SJSA1 (cell line): ENCODE results near the gene GNS. TPM values are rescaled to one million over a fixed set of nuclear protein-coding genes. Genes with fewer than 3 reads are reported as not detected.
"Not testable (repeated sequence)": the region's sequence is repeated elsewhere in the genome, so short reads cannot be mapped to it uniquely, and the experiment has no call there.

Source experiments
- DNase-seq, 2 experiments: peaks; one replicate each; pipeline ENCODE4 v3.0.0-alpha.2; 2015 to 2020; ENCODE audit warnings: low spot score in 2 of 2, low read depth in 1 of 2
- H3K27ac ChIP-seq: fragments of 250-450 bp; sonication (Bioruptor Pico); 2 replicates; pipeline ENCODE4 v1.5.1; 2020; ENCODE audit warnings: mild to moderate bottlenecking, moderate library complexity
- H3K27me3 ChIP-seq: fragments of 250-450 bp; sonication (Bioruptor Pico); replicated peaks from 2 replicates; pipeline ENCODE4 v1.5.1; 2020; ENCODE audit warnings: mild to moderate bottlenecking, moderate library complexity
- H3K36me3 ChIP-seq: fragments of 250-450 bp; sonication (Bioruptor Pico); 2 replicates; pipeline ENCODE4 v1.5.1; 2020; ENCODE audit warnings: mild to moderate bottlenecking
- H3K4me1 ChIP-seq: fragments of 250-450 bp; sonication (Bioruptor Pico); replicated peaks from 2 replicates; pipeline ENCODE4 v1.6.1; 2021; ENCODE audit warnings: mild to moderate bottlenecking
- H3K4me3 ChIP-seq: fragments of 250-450 bp; sonication (Bioruptor Pico); 2 replicates; pipeline ENCODE4 v1.5.1; 2020; ENCODE audit warnings: mild to moderate bottlenecking
- H3K9me3 ChIP-seq: fragments of 250-450 bp; sonication (Bioruptor Pico); replicated peaks from 2 replicates; pipeline ENCODE4 v1.5.1; 2020; ENCODE audit warnings: mild to moderate bottlenecking
- total RNA-seq: library from RNA; depleted of rRNA; stranded (reverse); fragments of >200 nt; shearing (Covaris generic); gene quantifications from 2 replicates; pipeline ENCODE4 v1.2.3, GENCODE V29; 2014; rRNA removed

Gene GNS
- total RNA-seq = 88.6 and 97.6 TPM in 2 replicates

DNA sequence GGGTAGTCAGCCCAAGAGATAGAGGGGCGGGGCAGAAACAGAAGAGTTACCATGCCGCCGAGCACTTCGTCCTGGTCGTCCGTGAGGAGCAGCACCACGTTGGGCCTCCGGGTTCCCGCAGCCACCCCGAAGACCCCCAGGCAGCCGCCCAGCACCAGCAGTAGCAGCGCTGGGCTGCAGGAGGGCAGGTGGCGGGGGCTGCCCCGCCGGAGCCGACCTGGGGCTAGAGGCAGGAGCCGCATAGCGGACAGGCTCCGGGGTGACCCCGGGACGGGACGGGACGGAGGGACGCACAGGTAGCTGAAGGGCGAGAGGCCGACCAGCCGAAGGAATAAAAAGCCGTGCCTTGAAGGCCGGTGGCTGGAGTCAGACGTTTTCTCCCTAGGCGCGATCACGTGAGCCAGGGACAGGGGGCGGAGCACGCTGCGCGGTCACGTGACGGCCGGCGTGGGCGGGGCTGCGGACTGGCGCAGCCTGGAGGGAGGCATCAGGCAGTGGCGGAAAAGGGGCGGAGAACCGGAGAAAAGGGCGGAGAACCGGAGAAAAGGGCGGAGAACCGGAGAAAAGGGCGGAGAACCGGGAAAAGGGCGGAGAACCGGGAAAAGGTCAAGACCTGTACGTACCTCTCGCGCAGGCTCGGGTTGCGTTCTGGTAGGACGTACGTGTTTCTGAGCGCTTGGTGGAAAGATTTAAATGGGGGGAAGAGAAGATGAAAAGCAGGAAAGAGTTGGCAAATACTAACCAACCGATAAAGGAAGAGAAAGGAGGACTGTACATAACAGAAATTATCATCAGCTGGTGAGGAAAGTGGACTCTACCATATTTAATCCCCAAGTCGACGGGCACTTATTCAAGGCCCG is at the start of gene GNS:
Gene GNS (minus strand): TSS at position 372 of the 860 bp plus-strand sequence. CDS start 130 bp downstream, at position 242.
- Histone ChIP-seq H3K4me1 (peaks cover 5% of the 10 kb centered on the region), H3K9me3 (no peaks in the 10 kb centered on the region), H3K27ac (no peak within 1 kb of the TSS), H3K27me3 (no peaks in the 10 kb centered on the region), H3K36me3 (0 out of 2 replicates have a peak, but pooled peaks cover 2% of the 10 kb centered on the region), H3K4me3 (peak within 1 kb of the TSS; percentile 74)
- peak; percentile 92 to 93 for DNase-seq

DNA sequence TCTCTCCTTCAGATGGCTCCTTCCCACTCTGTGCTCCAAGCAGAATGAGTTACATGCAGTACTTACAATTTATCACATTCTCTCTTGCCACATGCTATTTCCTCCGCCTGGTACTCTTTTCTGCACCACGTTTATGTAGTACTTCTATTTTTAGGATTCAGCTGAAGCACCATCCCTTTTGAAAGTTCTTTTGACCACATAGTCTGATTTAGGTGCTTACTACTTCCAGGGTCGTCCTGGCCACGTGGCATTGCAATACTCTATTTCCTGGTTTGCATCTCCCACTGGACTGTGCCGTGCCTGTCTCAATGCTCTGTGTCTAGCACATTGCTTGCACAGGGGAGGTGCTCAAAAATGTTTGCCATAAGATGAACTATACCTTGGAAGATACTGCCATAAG is 48.9 kb upstream of the GNS start:
- Histone ChIP-seq H3K4me1 (0 out of 2 replicates have a peak, but pooled peaks cover 5% of the 10 kb centered on the region), H3K9me3 (no peaks in the 10 kb centered on the region), H3K36me3 (no peaks in the 10 kb centered on the region), H3K4me3 (no peak overlapping the region), H3K27me3 (peaks cover 11% of the 10 kb centered on the region), H3K27ac (no peak overlapping the region)
- no peak for DNase-seq

DNA sequence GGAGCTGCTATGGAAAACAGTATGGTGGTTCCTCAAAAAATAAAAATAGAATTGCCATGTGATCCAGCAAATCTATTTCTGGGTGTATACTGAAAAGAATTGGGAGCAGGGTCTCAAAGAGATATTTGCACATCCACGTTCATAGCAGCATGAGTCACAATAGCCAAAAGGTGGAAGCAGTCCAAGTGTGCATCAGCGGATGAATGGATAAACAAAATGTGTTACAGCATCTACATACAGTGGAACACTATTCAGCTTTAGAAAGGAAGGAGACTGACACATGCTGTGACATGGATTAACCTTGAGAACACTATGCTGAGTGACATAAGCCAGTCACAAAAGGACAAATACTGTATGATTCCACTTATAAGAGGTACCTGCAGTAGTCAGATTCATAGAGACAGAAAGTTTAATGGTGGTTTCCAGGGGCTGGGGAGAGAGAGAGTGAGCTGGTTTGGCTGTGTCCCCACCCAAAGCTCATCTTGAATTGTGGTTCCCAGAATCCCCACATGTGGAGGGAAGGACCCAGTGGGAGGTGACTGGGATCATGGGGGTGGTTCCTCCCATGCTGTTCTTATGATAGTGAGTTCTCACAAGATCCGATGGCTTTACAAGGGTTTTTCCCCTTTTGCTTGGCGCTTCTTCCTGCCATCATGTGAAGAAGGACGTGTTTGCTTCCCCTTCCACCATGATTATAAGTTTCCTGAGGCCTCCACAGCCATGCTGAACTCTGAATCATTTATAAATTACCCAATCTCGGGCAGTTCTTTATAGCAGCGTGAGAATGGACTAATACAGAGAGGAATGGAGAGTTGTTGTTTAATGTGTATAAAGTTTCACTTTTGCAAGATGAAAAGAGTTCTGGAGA is 47.6 kb upstream of the GNS start:
- no peak overlapping the region for H3K27ac ChIP-seq
- DNase-seq = no peak
- no peaks in the 10 kb centered on the region for H3K36me3 ChIP-seq
- no peaks in the 10 kb centered on the region for H3K9me3 ChIP-seq
- peaks cover 3% of the 10 kb centered on the region; the same call in 1 of the 2 replicates for H3K27me3 ChIP-seq
- no peak overlapping the region for H3K4me3 ChIP-seq
- H3K4me1 ChIP-seq = 0 out of 2 replicates have a peak, but pooled peaks cover 5% of the 10 kb centered on the region

DNA sequence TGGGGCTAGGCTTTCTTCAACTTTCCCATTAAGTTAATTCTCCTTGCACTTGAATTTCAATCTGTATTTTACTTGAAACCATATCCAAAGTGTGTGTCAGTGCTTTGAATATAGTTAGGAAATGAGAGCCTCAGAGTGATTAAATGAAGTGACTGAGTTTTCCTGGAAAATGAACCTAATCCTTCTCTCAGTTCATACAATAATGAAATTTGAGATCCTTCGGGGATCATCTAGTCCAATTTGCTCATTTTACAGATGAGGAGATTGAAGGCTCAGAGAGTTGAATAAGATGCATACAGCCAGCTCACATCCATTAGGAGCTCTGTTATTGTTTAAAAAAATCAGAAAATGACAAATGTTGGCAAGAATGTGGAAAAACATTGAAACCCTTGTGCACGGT is 47.0 kb upstream of the GNS start:
- Histone ChIP-seq H3K27ac (no peak overlapping the region), H3K4me3 (no peak overlapping the region), H3K27me3 (0 out of 2 replicates have a peak, but pooled peaks cover 4% of the 10 kb centered on the region), H3K4me1 (0 out of 2 replicates have a peak, but pooled peaks cover 5% of the 10 kb centered on the region), H3K9me3 (no peaks in the 10 kb centered on the region), H3K36me3 (no peaks in the 10 kb centered on the region)
- DNase-seq = no peak

DNA sequence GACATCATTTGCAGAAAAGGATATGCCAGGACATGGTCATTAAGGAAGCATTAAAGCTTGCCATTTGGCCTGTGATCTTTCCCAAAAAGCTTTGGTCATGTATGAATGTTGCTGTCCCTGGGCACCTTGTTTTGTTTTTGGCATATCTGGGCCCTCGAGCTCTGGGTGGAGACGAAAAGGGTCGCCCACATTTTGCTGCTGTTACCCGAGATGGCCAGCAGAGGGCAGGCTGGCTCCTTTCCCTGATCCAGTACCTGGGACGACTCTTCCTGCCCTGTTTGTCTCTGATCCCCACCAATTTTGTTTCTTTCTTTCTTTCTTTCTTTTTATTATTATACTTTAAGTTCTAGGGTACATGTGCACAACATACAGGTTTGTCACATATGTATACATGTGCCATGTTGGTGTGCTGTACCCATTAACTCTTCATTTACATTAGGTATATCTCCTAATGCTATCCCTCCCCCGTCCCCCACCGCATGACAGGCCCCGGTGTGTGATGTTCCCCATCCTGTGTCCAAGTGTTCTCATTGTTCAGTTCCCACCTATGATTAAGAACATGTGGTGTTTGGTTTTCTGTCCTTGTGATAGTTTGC is 43.1 kb upstream of the GNS start:
- not testable (repeated sequence) for H3K4me1 ChIP-seq, H3K4me3 ChIP-seq, DNase-seq, H3K27ac ChIP-seq, H3K27me3 ChIP-seq, H3K36me3 ChIP-seq, H3K9me3 ChIP-seq

DNA sequence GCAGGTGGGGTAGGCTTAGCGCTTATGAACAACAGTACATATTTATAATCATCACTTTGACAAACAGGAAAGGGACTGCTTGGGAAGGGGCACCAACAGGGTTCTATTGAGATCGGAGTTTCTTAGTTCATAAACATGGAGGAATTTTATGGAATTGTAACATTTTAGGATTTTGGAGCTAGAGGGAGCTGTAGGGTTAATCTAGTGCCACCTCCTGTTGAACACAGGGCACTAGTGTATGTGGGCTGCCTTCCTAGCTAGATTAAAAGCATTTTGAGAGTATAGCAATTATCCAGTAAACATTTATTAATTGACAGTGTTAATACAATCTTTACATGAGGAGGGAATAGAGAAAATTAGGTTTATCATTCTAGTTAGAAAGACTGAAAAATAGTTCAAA is 42.2 kb upstream of the GNS start:
- DNase-seq = no peak

DNA sequence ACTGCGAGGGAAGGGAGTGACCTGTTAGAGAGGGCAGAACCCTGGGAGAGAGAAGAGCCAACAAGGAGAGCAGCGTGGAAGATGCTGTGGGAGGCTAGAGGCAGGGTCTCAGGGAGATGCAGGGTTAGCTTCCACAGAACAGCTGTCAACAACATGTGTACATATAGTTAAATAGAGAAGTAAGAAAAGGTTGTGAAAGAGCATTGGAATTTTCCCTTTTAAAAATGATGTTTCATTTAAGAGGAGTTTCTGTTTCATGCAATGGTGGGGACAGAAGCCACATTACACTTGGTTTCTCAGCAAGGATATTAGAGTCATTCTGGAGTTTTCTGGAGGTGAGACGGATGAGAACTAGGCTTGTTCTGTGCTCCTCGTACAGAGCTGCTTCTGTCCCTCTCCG is 41.4 kb upstream of the GNS start:
- no peaks in the 10 kb centered on the region for H3K4me1 ChIP-seq
- H3K9me3 ChIP-seq = no peaks in the 10 kb centered on the region
- 0 out of 2 replicates have a peak, but pooled peaks cover 5% of the 10 kb centered on the region for H3K27me3 ChIP-seq
- no peaks in the 10 kb centered on the region for H3K36me3 ChIP-seq
- H3K4me3 ChIP-seq = no peak overlapping the region
- no peak for DNase-seq
- no peak overlapping the region for H3K27ac ChIP-seq

More for the DNA sequence above, 42.2 kb upstream of the GNS start:
- H3K4me3 ChIP-seq = no peak overlapping the region
- H3K27me3 ChIP-seq = 0 out of 2 replicates have a peak, but pooled peaks cover 5% of the 10 kb centered on the region
- no peaks in the 10 kb centered on the region for H3K36me3 ChIP-seq
- H3K4me1 ChIP-seq = 0 out of 2 replicates have a peak, but pooled peaks cover under 1% of the 10 kb centered on the region
- no peak overlapping the region for H3K27ac ChIP-seq
- H3K9me3 ChIP-seq = no peaks in the 10 kb centered on the region

DNA sequence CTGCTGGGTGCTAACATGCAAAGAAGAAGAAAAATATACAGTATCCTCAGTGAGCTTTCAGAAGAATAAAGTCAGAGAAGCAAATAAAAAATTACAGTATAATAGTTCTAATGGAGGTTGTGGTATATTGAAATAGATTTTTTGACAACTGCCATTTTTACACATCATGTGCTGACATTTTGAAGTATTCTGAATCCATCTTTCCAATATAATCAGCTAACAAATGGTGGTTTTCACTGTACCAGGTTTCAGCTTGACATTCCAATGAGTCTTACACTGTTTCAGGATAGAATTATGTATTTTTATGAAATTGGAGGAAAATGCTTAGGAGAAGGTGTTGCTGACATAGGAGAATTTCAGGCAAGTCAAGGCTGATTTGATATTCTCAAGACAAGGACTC is 39.0 kb upstream of the GNS start:
- Histone ChIP-seq H3K9me3 (no peaks in the 10 kb centered on the region), H3K36me3 (no peaks in the 10 kb centered on the region), H3K4me1 (no peaks in the 10 kb centered on the region), H3K27ac (no peak overlapping the region), H3K27me3 (0 out of 2 replicates have a peak, but pooled peaks cover 5% of the 10 kb centered on the region), H3K4me3 (no peak overlapping the region)
- DNase-seq = no peak

DNA sequence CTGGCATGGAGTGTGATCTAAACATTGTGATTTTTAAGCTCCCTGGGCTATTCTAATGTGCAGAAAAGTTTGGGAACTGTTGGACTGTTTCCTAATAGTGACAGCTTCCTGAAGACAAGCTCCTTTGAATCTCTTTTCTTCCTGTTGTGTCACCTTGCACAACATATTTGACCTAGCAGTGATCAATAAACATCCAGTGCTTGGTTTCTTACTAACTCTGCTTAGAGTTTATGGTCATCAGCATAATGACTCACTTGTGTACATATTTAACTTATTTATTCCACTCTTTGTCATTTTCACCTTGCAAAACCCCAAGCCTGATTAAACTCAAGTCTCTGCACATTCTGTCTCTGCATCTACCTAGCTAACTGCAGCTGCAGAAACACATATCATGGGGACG is 38.0 kb upstream of the GNS start:
- Histone ChIP-seq H3K4me3 (no peak overlapping the region), H3K27ac (no peak overlapping the region), H3K4me1 (no peaks in the 10 kb centered on the region), H3K27me3 (0 out of 2 replicates have a peak, but pooled peaks cover 5% of the 10 kb centered on the region), H3K36me3 (no peaks in the 10 kb centered on the region), H3K9me3 (no peaks in the 10 kb centered on the region)
- DNase-seq = no peak

DNA sequence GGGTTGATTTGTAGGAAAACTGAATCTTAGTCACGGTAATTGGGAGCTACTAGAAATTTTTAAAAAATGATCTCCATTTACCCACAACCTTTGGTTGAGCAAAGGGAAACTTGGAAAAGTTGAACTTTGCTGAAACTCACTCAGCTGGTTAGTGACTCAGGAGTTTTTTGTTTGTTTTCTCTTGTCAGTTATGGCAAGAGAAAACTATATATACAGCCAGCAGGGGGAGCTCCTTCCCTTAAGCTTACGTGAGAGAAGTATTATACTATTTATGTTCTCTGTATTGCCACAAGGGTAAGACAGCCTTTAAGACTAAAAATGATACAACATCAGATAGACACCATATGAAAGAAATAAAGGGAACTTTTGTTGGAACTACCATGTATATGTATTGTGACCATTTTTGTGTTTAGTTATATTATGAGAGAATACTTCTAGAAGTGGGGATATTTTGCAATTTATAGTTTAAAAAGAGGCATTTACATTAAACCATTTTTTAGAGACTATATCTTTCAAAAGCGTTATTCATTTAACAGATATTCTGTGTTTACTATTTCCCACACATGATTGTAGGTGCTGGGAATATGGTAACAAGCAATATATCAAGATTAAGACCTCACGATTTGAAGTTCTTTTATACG is 37.1 kb upstream of the GNS start:
- H3K4me3 ChIP-seq = no peak overlapping the region
- H3K4me1 ChIP-seq = no peaks in the 10 kb centered on the region
- H3K27ac ChIP-seq = no peak overlapping the region
- H3K36me3 ChIP-seq = no peaks in the 10 kb centered on the region
- 0 out of 2 replicates have a peak, but pooled peaks cover 3% of the 10 kb centered on the region for H3K27me3 ChIP-seq
- peak; percentile 73 for DNase-seq
- no peaks in the 10 kb centered on the region for H3K9me3 ChIP-seq

DNA sequence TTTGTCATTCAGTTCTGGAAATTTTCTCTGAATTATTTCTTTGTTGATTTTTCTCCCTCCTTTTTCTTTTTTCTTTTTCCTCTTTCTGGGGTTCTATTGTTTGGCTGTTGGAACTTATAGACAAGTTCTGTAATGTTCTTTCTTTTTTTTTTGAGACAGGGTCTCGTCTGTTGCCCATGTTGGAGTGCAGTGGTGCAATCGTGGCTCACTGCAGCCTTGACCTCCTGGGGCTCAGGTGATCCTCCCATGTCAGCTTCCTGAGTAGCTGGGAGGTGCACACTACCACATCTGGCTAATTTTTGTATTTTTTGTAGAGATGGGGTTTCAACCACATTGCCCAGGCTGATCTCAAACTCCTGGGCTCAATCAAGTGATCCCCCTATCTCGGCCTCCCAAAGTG is 35.1 kb upstream of the GNS start:
- Histone ChIP-seq H3K27ac (no peak overlapping the region), H3K27me3 (peaks cover 18% of the 10 kb centered on the region), H3K4me1 (no peaks in the 10 kb centered on the region), H3K9me3 (no peaks in the 10 kb centered on the region), H3K36me3 (no peaks in the 10 kb centered on the region), H3K4me3 (no peak overlapping the region)
- no peak for DNase-seq

DNA sequence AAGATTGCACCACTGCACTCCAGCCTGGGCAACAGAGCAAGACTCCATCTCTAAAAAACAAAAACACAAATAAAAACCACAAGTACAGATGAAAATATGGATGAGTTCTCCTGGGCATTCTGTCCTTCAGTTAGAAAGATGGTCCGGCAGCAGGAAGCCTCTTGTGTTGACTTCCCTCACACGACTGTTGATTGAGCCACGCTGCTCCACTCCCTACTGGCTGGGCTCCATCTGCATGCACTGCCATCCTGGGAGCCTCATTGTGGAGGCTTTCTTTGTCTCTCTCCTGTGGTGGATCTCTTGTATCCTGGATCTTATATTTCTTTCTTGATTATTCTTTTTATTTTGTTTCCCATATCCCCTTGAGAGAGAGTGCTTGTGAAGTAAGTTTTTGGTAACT is 34.4 kb upstream of the GNS start:
- Histone ChIP-seq H3K4me1 (no peaks in the 10 kb centered on the region), H3K27me3 (peaks cover 21% of the 10 kb centered on the region), H3K9me3 (no peaks in the 10 kb centered on the region), H3K36me3 (no peaks in the 10 kb centered on the region), H3K4me3 (no peak overlapping the region), H3K27ac (no peak overlapping the region)
- DNase-seq = no peak

DNA sequence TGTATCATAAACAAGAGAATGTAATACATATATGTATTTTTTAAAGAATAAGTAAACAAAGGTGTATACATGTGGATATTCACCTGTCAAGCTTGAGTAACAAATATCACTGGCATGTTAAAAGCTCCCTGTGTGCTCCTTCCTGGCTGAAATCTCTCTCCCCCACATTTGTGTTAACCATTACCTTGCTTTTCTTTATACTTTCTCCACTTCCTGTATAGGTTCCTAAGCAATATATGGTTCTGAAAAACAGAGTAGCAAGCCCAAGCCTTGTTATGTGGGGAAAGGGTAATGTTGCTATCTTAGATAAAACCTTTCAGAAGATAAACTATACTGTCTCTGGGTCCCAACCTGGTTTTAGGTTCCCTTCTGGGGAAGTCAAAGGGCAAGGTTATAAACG is 32.9 kb upstream of the GNS start:
- no peak for DNase-seq
- no peak overlapping the region for H3K4me3 ChIP-seq
- peaks cover 31% of the 10 kb centered on the region for H3K27me3 ChIP-seq
- H3K27ac ChIP-seq = no peak overlapping the region
- no peaks in the 10 kb centered on the region for H3K9me3 ChIP-seq
- no peaks in the 10 kb centered on the region for H3K36me3 ChIP-seq
- H3K4me1 ChIP-seq = no peaks in the 10 kb centered on the region
